Cardiac muscle cell (in vitro differentiated cells and primary cell): Measurements from ENCODE around the gene SLC7A14. TPM values are rescaled to one million over a fixed set of nuclear protein-coding genes. Genes with fewer than 3 reads are reported as not detected.

Experiments
- DNase-seq, 2 donors: peaks; one replicate each; pipeline versions ENCODE4 v3.0.0 to v3.0.0-alpha.2; 2010 to 2017; ENCODE audit warnings: low read depth in 1 of 2, low spot score in 1 of 2
- H3K27ac ChIP-seq: fragments of 200-600 bp; sonication (generic); 2 replicates; pipeline ENCODE4 v1.5.1; 2016
- H3K27me3 ChIP-seq: fragments of 200-600 bp; sonication (generic); 2 replicates; pipeline ENCODE4 v1.6.0; 2016; ENCODE audit warnings: control low read depth
- H3K36me3 ChIP-seq: fragments of 200-600 bp; sonication (generic); 2 replicates; pipeline ENCODE4 v1.5.1; 2016; ENCODE audit warnings: control low read depth
- H3K4me1 ChIP-seq: fragments of 200-600 bp; sonication (generic); 2 replicates; pipeline ENCODE4 v1.8.1; 2017; ENCODE audit warnings: low read depth, mild to moderate bottlenecking, mixed run types
- H3K4me3 ChIP-seq: fragments of 200-600 bp; sonication (generic); 2 replicates; pipeline ENCODE4 v1.5.1; 2016; ENCODE audit warnings: mild to moderate bottlenecking
- H3K9me3 ChIP-seq: fragments of 200-600 bp; sonication (generic); 2 replicates; pipeline ENCODE4 v1.5.1; 2017; ENCODE audit warnings: low read depth, mild to moderate bottlenecking, control low read depth
- CTCF ChIP-seq: IDR thresholded peaks from 2 replicates; pipeline ENCODE4 v1.5.1; 2012; ENCODE audit warnings: low read depth, mild to moderate bottlenecking, low read length
- polyA plus RNA-seq: library from polyadenylated mRNA; unstranded; fragments of >200 nt; fragmentation: Nextera tagmentation; extraction: Ambion mirVana; gene quantifications from 2 replicates; pipeline ENCODE4 v1.2.1, GENCODE V29; 2016
- total RNA-seq: library from RNA; depleted of rRNA; stranded (reverse); fragments of >200 nt; gene quantifications from 2 replicates; pipeline ENCODE4 v1.2.3, GENCODE V29; 2016

Gene SLC7A14
- total and polyA plus RNA-seq, 2 experiments from 2014 or later = not detected

GRCh38 chr3:170438836-170439235, 147.0 kb downstream of the SLC7A14 start:
- TF ChIP-seq CTCF = no peak
- no peaks in the 10 kb centered on the region for H3K27me3 ChIP-seq
- no peaks in the 10 kb centered on the region for H3K9me3 ChIP-seq
- no peaks in the 10 kb centered on the region for H3K36me3 ChIP-seq
- no peak overlapping the region for H3K4me3 ChIP-seq
- no peak for DNase-seq
- H3K27ac ChIP-seq = no peak overlapping the region
- no peaks in the 10 kb centered on the region for H3K4me1 ChIP-seq

DNA sequence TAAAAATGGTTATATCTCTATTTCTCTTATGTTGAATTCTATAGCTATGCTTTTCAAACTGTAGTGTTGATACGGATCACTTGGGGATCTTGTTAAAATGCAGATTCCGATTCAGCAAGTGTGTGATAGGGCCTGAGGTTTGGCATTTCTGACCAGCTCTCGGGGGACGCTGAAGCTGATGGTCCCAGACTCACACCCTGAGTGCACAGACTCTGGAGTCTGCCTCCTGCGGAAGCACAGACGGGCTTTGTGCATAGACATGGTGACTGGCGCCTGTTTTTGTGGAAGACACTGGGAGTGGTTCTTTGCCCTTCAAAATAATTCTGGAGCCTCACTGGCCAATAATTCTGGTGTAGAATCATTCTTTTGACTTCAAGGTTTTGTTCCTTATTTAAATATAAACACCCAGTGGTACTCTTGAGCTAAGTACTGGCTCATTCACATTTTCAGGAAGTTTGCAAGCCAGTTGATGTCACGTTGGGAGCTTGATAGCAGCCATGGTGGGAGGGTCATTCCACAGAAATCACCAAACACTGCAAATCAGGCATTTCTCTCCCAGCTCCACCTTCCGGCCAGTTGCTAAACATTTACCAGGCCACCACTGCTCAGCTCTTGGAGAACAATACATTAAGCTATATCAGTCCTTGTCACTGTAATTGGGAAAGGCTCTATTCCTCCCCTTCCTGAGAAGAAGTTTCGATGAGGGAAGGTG, 148.0 kb downstream of the SLC7A14 start:
- no peak for TF ChIP-seq CTCF
- peak in 1 of 2 donors; percentile 42 for DNase-seq

GRCh38 chr3:170437176-170437575, 148.7 kb downstream of the SLC7A14 start:
- Histone ChIP-seq H3K27ac (no peak overlapping the region), H3K4me3 (no peak overlapping the region), H3K27me3 (no peaks in the 10 kb centered on the region), H3K36me3 (no peaks in the 10 kb centered on the region), H3K9me3 (no peaks in the 10 kb centered on the region), H3K4me1 (no peaks in the 10 kb centered on the region)
- no peak for DNase-seq
- no peak for TF ChIP-seq CTCF

More for the DNA sequence above, 148.0 kb downstream of the SLC7A14 start:
- Histone ChIP-seq H3K4me3 (no peak overlapping the region), H3K27me3 (no peaks in the 10 kb centered on the region), H3K9me3 (no peaks in the 10 kb centered on the region), H3K4me1 (no peaks in the 10 kb centered on the region), H3K36me3 (no peaks in the 10 kb centered on the region), H3K27ac (no peak overlapping the region)

DNA sequence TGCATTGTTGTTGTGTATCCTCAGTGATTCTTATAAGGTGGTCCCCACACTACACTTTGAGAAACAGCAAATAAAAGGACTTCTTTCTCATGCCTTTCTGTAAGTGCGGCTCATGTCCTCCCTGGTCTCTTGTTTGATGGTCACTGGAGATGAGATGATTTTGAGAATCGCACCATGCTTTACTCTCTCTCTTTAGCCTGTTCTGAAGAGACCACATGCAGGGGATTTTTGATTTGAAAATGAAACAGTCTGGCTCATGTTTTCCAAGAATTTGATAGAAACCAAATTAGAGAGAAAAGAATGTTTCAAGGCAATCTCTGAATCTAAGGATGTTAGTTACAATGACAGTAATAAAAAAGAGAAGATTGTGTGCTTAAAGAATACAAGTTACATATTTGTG, 149.2 kb downstream of the SLC7A14 start:
- Histone ChIP-seq H3K36me3 (no peaks in the 10 kb centered on the region), H3K9me3 (no peaks in the 10 kb centered on the region), H3K27me3 (no peaks in the 10 kb centered on the region), H3K27ac (no peak overlapping the region), H3K4me1 (no peaks in the 10 kb centered on the region), H3K4me3 (no peak overlapping the region)
- no peak for DNase-seq
- no peak for TF ChIP-seq CTCF

GRCh38 chr3:170432416-170432815, 153.5 kb downstream of the SLC7A14 start:
- Histone ChIP-seq H3K27me3 (no peaks in the 10 kb centered on the region), H3K4me3 (no peak overlapping the region), H3K27ac (no peak overlapping the region), H3K4me1 (no peaks in the 10 kb centered on the region), H3K9me3 (no peaks in the 10 kb centered on the region), H3K36me3 (no peaks in the 10 kb centered on the region)
- no peak for DNase-seq
- no peak for TF ChIP-seq CTCF
